AG09319 (cell line): ENCODE data around the gene GDPGP1.
A peak's percentile ranks its signal among the peaks of the same experiment; 100 is the strongest.

Source experiments
- DNase-seq: peaks from one replicate; pipeline ENCODE4 v3.0.0-alpha.2; 2010; ENCODE audit warnings: low read depth; ENCODE audit errors: extremely low read depth
- TF ChIP-seq, protein P1 (sequence below): IDR thresholded peaks from 2 replicates; pipeline ENCODE4 v1.5.1; 2011; ENCODE audit warnings: low read depth, mild to moderate bottlenecking, inconsistent platforms, low read length, moderate library complexity

GDPGP1 gene

DNA sequence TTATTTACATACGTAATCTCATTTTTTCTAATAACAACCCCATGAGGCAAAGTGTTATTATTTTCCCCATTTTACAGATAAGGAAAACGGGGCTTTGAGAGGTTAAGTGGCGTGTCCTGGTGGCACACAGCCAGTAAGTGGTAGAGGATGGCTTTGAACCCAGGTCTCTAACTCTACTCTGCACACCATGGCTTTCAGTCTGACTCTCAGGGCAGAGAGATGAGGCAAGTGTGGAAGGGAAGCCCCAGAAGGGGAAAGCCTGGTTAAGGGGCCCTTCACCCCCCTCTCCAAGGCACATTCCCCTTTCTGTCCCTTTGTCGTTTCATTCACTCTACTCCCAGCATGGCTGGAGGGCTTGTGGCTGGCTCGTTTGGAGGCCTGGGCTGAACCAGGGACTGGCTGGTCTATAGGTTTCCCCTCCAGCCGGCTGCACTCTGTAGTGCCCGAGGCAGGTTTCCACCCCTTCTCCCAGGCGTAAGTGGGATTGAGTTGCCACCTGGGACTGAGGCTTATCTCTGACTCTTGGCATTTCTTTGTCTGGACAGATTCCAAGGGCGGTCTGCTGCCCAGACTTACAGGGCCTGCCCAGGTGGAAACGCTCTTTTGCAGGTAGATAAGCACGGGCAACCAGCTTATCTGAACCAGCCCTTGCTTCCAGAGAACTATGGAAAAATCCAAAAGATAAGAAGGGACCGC is 20.7 kb upstream of the GDPGP1 start:
- TF ChIP-seq, protein P1, sequence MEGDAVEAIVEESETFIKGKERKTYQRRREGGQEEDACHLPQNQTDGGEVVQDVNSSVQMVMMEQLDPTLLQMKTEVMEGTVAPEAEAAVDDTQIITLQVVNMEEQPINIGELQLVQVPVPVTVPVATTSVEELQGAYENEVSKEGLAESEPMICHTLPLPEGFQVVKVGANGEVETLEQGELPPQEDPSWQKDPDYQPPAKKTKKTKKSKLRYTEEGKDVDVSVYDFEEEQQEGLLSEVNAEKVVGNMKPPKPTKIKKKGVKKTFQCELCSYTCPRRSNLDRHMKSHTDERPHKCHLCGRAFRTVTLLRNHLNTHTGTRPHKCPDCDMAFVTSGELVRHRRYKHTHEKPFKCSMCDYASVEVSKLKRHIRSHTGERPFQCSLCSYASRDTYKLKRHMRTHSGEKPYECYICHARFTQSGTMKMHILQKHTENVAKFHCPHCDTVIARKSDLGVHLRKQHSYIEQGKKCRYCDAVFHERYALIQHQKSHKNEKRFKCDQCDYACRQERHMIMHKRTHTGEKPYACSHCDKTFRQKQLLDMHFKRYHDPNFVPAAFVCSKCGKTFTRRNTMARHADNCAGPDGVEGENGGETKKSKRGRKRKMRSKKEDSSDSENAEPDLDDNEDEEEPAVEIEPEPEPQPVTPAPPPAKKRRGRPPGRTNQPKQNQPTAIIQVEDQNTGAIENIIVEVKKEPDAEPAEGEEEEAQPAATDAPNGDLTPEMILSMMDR: no peak
- DNase-seq: no peak

DNA sequence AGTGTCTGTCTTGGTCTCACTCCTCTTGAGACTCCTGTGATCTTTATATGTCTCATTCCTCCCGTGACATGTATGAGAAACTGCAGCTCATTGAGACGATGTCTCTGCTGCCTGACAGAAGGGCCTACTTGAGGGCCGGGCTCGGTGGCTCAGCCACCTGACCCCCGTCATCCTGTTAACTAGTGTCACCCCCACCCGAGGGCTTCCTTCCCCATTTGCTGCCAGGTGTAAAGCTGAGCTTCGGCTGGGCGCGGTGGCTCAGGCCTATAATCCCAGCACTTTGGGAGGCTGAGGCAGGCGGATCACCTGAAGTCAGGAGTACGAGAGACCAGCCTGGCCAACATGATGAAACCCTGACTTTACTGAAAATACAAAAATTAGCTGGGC is 20.2 kb upstream of the GDPGP1 start:
- TF ChIP-seq, protein P1: no peak

DNA sequence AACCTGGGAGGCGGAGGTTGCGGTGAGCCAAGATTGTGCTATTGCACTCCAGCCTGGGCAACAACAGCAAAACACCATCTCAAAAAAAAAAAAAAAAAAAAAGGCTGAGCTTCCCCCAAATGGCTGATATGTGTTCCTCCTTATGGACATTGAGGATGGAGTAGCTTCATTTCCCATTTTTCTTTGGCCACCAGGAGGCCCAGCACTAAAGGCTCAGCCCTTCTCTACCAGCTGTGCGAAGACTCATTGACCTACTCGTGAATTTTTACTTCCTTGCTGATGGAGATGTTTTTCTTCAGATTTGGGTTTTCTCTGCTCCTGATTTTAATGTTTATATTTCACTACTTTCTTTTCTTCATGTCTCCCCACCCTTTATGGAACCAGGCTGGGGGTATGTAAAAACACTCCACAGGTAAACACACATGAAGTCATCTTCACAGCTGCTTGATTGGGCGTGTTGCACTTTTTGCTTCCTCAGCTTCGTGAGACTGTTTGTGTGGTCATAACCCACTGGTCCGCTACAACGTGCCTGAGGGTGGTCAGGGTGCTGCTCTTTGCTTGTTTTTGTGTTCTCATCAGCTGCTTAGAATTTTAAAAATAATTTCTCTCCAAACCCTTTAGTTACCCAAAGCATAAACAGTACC is 19.3 kb upstream of the GDPGP1 start:
- DNase-seq: no peak
- TF ChIP-seq, protein P1: no peak; the same call in 1 of the 2 replicates

More for the DNA sequence above, 20.2 kb upstream of the GDPGP1 start:
- no peak for DNase-seq

DNA sequence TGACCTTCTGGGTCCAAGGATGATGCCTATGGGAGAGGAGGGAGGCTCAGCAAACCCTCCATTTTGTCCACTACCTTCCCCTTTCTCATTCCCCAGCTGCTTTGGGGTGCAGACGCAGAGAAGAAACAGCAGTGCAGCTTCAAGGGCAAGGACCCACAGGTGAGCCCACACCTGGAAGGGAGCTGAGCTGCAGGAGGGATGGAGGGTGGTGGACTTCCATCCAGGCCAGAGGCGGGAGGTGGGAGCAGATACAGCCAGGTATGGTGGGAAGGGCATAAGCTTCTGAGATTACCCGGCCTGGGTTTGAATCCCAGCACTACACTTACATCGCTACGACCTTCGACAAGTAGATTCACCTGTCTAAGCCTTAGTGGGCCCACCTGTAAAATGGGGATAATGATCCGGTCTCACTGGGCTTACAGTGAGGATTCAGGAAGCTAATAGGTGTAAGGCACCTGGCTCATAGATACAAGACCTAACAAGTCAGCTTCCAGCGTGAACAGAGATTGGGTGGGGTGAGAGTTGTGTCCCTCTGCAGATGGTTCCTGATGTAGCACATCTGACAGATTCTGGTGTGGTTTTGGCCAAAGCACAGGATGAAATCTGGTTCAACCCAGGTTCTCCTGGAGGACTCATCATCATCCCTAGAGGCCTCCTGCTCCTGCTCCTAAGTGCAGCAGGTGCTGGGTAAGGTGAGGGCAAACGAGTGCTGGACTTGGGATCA is 16.2 kb upstream of the GDPGP1 start:
- no peak for DNase-seq
- TF ChIP-seq, protein P1: no peak

DNA sequence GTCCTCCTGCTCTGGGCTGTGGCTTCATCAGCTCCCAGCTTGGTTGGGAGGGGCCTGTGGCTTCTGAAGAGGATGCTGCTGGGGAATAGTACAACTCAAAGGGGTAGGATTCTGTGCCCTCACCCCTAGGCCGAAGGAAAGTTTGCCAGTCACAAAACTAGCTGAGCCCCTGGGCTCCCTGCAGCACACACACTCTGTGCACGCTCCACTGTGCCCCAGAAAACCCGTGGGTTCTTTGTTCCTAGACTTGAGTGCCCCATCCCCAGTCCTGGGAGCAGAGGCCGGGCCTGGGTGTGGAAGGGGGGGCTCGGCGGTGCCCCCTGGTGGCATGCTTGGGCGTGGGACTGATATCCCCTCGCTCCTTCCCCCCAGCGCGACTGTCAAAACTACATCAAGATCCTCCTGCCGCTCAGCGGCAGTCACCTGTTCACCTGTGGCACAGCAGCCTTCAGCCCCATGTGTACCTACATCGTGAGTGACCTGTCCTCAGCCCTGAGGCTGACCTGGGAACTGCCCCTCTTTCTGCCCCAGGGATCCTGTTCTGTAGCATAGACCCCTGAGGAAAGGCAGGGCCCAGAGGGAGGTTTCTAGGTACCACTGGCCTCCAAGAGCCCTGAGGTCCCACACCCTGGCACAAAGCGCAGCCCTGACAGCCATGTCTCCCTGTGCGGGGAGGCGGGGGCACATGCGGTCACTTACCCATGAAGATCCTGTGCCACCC is 14.4 kb upstream of the GDPGP1 start:
- TF ChIP-seq, protein P1: peak; percentile 67
- no peak for DNase-seq

DNA sequence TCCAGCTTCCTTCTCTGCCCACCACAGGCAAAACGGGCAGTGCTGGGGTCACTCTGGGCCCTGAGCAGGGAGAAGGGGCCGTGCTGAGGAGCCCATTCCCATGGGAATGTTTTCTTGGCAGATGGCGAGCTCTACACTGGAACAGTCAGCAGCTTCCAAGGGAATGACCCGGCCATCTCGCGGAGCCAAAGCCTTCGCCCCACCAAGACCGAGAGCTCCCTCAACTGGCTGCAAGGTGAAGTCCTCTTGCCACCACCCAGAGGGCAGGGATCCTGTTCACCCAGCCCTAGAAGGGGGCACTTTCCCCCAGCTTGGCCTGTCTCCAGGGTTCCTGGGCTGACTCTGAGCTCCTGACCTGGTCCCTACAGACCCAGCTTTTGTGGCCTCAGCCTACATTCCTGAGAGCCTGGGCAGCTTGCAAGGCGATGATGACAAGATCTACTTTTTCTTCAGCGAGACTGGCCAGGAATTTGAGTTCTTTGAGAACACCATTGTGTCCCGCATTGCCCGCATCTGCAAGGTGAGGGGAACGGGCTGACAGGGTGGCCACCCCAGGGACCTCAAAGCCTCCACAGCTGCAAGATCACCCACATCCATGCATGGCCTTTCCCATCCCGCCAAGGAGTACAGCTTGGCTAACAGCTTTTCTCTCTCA is 12.6 kb upstream of the GDPGP1 start:
- TF ChIP-seq, protein P1: peak; percentile 82
- DNase-seq: peak; percentile 57
